Dermis microvascular lymphatic vessel endothelial cell (primary cell): ENCODE data around the gene FAM184A. TPM values are rescaled to one million over a fixed set of nuclear protein-coding genes. Genes with fewer than 3 reads are reported as not detected.
"Not testable (repeated sequence)": the region's sequence is repeated elsewhere in the genome, so short reads cannot be mapped to it uniquely, and the experiment has no call there.

ENCODE experiments used
- DNase-seq, 2 donors: peaks; one replicate each; pipeline versions ENCODE4 v3.0.0 to v3.0.0-alpha.2; 2010; ENCODE audit warnings: low read depth in 2 of 2
- total RNA-seq: library from RNA; depleted of rRNA; stranded (reverse); fragments of >200 nt; gene quantifications from 2 replicates; pipeline ENCODE4 v1.2.1, GENCODE V29; 2014

FAM184A gene
- total RNA-seq, 1 donor from 2014 or later = 0.13 TPM

DNA sequence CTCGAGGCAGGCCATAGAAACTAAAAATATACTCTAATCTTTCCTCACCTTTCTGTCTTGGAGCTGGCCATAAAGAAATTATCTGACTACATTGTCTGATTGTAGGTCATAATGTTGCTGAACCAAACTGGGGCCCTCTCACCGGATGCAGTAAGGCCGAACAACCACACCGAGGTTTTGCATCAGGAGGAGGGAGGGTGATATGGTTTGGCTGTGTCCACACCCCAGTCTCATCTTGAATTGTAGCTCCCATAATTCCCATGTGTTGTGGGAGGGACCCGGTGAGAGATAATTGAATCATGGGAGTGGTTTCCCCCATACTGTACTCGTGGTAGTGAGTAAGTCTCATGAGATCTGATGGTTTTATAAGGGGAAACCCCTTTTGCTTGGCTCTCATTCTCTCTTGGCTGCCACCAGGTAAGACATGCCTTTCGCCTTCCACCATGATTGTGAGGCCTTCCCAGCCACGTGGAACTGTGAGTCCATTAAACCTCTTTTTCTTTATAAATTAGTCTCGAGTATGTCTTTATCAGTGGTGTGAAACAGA lies 19.4 kb upstream of the FAM184A start:
- not testable (repeated sequence) for DNase-seq

DNA sequence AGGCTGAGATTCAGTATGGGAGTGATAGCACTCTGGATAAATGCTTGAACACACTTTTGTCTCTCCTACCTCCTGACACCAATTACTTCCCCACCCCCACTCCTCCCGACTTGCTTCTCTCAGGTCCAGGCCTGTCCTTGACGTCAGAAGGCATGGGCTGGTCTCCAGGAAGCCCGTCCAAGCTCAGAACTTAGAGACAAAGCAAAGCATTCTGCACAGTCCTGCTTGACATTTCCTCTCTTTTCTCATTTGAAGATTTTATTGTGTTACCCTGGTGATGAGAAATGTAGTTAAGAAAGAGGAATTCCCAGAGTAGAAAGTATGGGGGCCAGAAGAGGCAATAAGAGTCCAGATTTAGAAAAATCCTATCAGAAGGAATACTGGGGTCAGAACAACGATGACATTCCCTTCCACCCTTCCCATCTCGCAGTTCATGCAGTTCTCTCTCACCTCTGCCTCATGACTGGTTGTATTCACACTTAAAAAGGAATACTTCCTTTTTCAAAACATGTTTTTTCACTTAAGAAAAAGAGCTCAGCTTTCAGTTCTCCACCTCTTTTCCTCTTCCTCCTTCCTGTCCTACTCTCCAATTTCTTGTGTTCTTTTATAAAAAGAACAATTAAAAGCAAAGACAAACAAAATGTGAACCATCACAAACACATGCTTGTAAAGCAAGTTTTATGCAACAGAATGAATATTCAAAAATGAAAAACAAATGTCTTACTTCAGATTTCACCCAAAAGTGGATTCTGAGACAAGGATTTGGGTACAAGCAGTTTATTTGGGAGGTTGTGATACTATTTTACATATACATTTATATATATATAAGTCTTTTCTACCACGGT lies 18.5 kb upstream of the FAM184A start:
- peak in 1 of 2 donors; percentile 33 for DNase-seq

DNA sequence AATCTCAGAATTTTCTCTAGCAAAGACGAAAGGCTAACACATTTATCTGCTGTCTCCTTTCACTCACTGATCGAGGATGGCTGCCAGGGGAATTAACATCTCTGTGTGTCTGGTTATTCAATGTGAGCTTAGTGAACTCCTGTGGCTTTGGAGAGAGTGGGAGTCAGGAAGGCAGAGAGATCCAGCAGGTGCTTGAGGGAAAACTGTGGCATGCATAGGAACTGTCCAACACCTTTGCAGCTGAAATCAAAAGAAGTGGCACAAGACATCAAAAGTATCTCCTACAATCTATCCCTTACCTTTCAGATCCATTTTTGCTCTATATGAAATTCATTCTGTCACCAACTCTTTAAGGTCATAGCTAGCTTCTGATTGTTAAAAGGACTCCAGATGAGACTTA lies 11.8 kb upstream of the FAM184A start:
- no peak for DNase-seq

DNA sequence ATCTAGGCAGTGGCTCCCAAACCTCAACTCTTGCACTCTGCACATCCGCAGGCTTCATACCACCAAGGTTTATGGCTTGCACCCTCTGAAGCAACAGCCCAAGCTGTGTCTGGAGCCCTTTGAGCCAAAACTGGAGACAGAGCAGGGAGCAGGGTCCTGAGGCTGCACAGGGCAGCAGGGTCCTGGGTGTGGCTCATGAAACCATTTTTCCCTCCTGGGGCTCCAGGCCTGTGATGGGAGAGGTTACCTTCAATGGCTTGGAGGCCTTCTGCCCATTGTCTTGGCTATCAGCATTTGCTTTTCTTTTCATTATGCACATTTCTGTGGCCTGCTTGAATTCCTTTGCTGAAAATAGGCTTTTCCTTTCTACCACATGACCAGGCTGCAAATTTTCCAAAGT lies 6.3 kb upstream of the FAM184A start:
- DNase-seq = no peak

DNA sequence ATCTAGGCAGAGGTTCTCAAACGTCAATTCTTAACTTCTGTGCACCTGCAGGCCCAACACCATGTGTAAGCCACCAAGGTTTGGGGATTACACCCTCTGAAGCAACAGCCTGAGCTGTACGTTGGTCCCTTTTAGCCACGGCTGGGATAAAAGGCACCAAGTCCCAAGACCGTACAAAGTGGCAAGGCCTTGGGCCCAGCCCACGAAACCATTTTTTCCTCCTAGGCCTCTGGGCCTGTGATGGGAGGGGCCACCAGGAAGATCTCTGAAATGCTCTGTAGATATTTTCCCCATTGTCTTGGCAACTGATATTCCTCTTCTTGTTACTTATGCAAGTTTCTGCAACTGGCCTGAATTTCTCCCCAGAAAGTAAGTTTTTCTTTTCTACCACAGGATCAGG lies 4.5 kb upstream of the FAM184A start:
- no peak for DNase-seq

DNA sequence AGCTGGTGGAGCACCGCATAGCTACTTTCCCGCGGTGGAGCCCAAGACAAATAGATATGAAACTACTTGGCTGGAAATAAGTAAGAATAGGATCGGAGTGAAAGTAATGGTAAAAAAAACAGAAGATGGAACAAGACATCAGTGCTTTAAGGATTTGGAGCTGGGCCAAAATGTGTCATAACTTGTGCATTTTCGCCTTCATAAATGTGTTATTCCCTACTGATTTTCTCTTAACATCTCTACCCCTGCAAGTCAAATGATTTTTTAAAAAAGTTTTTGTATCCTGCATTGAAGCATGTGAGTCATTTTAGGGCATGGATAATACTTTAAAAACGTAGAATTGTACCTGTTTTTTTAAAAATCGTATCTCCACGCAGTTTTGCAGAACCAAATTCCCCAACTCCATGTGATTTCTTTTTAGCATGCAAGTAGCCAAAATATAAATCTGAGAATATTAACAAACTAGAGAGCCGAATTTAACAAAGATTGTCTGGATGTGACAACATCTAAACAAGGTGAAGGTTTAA lies 882 bp upstream of the FAM184A start:
- DNase-seq = peak in 1 of 2 donors; percentile 41

DNA sequence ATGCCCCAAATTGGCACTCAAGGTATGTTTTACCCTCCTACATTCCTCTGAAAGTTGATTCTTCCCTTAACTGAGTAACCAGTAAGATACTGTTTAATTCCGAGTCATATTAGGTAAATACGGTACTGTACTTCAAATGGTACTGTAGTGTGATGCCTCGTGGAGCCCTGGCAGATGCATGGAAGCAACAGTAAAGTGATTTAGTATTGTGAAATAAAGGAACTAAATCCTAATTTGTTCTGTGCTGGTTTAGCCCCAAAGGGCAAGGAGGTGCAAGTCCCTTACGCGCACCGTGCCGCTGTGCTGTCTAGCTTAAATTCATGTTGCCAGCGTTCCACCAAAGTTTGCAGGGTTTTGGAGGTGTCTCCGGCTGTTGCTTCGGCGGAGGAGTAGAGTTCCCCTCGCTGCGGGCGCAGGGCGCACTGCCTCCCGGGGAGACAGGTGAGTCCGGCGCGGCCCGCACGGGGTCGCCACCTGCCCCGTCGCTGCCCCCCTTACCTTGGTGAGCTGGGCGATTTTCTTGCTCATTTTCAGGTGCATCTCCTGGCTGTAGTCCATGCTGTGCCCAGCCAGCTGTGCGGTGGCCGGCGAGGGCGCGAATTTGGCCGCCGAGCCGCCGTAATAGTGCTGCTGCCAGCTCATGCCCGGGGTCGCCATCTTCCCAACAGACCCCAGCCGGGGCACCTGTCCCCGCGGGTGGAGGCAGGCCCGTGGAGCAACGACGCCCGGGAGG lies 655 bp downstream of the FAM184A start:
- DNase-seq = no peak

DNA sequence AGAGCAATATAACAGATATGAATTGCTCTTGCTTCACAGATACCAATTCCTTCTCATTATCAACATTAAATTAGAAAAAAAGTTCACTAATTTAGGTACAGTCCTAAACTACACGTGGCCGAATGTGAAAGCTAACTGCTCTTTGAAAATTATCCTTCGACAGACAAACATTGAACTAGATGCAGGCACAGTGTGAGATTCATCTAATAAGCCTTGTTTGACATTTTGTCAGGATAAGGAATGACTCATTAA lies 1.1 kb downstream of the FAM184A start:
- no peak for DNase-seq

DNA sequence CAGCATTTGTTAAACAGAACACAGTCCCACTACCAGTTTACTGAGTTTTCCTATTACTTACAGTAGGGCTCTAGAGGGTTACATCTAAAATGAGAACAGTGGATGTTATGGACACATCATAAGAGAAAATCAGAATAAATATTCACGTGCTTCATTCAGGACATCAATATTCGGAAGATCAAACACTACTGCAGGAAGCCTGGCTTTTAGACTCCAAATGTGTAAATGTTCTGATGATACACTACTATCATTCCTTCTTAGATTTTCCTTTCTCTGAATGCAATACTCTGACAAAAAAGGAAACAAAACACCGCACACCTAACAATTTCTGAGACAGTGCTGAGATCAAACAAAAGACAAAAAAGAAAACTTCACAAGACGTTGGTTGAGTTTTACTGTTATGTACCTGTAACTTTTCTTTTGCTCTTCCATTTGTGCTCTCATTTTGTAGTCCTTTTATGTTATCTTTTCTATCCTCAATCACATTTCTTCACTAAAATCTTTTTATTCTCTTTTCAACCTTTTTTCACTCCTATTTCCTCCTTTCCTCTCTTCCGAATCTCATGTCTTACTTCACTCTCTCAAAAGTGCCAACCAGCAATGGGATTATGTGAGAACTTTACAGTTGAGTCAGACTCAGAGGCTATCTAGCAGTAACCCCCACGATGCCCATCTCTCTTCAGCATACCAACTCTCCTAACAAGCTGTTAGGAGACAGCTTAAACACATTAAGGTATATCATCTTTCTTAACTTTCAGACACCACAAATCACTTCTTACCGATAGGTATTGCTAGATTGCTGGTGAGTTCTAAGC lies 1.7 kb downstream of the FAM184A start:
- no peak for DNase-seq

DNA sequence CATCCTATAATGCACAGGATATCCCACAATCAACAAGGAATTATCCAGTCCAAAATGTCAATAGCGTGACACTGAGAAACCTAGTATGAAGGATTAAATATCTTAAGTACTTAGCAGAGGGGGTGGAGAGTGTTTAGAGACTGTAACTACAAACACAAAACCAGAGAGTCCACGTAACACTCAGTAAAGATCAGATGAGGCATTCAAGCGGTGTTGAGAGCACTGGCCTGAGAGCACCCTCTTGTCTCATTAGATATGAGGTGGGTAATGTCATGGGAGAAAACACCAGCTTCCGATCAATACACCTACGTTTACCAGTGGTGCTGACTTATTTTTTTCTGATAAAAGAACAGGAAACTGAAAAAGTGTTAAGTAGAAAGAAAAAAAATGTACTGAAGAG lies 2.3 kb downstream of the FAM184A start:
- DNase-seq = no peak

DNA sequence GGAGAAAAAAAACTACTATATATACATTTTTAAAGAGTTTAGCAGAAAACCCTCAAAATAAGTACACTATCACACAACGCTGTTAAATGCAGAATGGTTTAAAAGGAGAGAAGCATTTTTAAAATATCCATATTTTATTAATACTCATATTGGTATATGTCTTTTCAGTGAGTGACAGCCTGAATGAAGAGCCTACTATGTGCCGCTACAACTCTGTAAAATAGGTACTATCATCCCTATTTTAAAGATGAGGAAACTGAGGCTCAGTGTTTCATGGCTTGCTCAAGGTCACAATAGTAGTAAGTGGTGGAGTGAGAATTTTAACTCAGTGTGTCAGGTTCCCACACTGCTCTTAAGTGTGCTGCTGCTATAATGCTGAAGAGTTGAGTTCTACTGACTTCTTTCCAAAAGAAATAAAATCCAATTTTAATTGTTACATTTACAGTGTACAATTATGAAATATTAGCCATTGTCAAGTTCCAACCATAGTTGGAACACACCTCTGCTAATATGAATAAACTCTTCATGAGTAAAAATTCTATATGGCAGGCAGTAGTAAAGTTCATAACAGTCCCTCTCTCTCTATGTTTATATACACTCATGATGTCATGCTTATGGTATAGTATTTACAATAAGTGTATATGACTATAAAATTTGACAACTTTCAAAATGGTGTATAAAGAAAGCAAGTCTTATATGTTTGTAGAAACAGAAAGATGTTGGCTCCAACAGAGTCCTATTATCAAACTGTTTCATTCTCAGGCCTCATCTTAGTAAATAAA lies 3.1 kb downstream of the FAM184A start:
- no peak for DNase-seq

DNA sequence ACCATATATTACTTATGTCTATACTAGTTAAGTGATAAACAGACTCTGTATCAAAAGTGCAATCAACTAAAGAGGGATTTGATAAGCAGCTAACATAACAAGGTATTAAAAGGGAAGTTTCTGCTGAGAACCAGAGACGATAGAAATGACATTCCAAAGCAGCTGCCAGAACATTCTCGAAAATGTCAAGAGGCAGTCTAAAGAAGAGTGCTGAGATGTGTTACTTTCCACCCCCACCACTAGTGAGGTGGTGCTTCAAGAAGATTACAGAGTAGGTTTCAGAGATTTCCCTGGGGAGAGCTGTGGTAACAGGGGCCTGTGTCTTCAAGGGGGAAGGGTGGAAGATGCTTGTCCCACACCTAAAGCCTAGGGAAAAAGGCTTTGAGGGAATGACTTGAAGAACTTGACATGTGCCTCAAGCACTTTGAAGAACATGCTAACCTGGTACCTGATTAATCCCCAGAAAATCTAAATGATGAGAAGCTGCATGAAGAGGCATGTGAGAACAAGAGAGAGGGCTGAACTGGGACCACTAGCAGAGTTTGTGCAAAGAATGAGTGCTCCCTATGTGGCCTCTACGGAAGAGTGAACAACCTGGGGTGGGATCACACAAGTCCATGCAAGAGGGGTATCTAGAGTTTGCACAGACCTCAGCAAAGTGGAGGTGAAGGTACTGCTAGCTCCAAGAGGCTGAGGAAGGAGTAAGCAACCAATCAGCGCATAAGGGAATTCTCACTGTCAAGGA lies 5.0 kb downstream of the FAM184A start:
- DNase-seq = no peak

DNA sequence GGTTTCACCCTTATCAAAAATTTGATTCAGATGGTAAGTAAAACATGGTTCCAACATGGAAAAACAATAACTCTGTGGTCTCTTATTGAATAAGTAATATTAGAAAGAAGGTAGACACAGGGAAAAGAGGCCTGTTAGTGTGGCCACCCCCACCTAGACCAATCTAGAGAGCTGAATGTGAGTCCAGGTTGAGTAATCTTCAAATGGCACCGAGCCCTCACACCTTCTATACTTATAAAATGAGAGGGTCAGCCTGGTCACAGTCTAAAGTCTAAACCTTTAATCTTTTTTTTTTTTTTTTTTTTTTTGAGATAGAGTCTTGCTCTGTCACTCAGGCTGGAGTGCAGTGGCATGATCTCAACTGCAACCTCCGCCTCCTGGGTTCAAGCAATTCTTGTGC lies 6.9 kb downstream of the FAM184A start:
- DNase-seq = no peak

DNA sequence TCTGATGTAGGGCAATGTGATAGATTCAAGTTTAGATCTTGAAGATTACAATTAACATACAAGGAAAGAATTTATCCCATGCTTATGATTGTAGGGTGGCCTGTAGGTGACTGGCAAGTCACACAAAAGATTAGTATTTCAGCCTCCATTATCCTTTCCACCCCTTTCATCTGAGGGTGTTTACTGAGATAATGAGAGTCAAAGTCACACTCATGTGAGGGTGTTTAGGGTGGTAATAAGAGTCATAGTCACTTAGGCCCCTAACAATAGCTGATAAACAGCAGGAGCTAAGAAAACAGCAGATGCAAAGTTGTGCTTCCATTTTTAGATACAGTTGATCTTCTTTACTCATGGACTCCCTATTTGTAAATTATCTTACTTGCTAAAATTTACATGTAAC lies 11.4 kb downstream of the FAM184A start:
- DNase-seq = no peak

DNA sequence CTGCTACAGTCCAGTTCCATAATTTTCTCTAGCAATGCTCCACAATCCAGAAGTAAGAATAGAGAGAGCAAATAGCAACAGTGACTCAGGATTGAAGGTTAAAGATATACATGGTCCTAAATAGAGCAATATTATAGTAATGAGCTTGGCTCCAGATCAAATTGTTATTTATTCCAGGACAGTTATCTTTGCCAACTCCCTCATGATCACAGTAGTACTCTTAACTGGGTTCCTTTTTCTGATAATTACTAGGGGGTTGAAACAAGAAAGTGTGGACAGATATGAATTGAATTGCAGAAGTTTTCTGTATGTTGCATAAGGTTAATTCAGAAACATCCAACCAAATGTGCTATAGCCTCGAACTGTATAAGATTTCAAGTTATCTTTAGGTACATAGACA lies 11.9 kb downstream of the FAM184A start:
- DNase-seq = no peak

DNA sequence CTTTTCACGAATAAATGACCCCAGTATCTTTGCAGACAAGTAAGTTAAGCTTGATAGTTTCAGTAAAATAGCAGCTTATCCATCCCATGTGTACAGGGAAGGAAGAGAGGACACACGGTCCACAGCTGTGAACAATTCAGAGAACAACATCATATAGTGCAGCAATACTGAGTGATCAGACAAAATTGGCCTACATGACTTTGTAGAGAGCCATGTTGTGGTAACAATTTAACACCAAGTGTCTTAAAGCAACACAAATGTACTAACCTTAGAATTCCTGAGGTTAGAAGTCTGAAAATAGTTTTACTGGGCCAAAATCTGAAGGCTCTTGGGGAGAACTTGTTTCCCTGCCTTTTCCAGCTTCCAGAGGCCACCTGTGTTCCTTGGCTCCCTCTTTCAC lies 12.5 kb downstream of the FAM184A start:
- DNase-seq = no peak

DNA sequence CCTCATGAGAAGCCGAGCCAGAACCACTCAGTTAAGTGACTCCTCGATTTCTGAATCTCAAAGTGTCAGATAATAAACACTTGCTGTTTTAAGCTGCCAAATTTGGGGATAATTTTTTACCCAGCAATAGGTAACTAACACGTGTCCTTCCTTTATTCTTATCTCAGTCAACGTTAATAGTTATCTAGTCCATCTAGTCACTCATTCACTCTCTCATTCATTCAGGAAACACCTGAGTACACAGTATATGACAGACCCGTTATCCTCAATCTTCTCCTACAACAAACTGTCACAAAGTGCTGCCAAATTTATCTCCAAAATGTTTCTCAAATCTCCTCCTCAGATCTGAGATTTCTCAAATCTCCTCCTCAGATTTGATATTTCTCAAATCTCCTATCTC lies 13.1 kb downstream of the FAM184A start:
- DNase-seq = no peak

DNA sequence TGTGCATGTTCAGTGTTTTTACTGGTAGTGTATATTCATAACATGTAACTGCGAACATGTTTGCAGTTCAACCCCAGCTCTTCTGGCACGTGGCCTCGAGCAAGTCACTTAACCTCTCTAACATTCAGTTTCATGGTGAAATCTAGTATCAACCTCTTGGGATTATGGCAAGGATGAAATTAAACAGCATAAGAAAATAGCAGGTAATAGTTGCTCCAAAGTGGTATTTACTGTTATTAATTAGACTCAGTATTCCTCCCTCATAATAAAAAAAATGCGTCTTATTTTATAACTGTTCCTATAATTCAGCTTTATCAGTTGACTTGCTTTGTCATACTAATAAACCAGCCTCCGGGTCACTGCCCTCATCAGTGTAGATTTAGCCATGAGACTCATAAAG lies 15.0 kb downstream of the FAM184A start:
- DNase-seq = no peak

DNA sequence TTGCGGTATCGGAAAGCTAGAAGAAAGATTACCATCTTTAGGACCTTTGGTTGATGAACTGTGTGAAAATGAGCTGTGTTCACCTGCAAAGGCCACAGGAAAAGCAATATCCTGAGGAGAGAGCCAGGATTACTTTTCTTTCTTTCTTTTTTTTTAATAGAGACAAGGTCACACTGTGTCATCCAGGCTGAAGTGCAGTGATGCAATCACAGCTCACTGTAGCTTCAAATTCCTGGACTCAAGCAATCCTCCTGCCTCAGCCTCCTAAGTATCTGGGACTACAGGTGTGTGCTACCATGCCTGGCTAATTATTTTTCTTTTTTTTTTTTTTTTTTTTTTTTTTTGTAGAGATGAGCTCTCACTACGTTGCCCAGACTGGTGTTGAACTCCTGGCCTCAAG lies 17.2 kb downstream of the FAM184A start:
- DNase-seq = no peak

DNA sequence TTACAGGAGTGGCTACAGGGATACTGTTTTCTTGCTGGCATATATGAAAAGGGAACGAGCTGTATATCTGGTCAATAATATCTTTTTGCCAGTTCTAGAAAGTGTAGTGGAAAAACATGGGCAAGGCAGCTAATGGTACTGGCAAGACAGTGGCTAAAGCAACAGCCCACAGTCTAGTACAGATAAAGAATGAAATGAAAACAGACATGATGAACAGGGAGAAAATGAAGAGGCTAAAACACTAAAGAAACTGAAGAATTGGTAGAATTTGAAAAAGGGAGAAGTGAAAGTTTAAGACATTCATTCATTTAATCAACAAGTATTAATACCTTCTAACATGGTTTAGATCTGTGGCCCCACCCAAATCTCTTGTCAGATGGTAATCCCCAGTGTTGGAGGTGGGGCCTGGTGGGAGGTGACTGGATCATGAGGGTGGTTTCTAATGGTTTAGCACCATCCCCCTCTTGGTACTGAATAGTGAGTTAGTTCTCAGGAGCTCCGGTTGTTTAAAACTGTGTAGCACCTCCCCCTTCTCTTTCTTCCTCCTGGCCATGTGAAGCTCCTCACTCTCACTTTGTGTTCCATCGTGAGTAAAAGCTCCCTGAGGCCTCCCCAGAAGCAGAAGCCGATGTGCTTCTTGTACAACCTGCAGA lies 18.1 kb downstream of the FAM184A start:
- no peak for DNase-seq
